IPS DF 4.7 (cell line): ENCODE results near the gene KDM4C.
A peak's percentile ranks its signal among the peaks of the same experiment; 100 is the strongest.
"Not testable (repeated sequence)": the region's sequence is repeated elsewhere in the genome, so short reads cannot be mapped to it uniquely, and the experiment has no call there.

ENCODE experiments used
- DNase-seq: peaks from one replicate; pipeline ENCODE4 v3.0.0-alpha.2; 2013; ENCODE audit warnings: low spot score; ENCODE audit errors: extremely low read depth

KDM4C gene

DNA sequence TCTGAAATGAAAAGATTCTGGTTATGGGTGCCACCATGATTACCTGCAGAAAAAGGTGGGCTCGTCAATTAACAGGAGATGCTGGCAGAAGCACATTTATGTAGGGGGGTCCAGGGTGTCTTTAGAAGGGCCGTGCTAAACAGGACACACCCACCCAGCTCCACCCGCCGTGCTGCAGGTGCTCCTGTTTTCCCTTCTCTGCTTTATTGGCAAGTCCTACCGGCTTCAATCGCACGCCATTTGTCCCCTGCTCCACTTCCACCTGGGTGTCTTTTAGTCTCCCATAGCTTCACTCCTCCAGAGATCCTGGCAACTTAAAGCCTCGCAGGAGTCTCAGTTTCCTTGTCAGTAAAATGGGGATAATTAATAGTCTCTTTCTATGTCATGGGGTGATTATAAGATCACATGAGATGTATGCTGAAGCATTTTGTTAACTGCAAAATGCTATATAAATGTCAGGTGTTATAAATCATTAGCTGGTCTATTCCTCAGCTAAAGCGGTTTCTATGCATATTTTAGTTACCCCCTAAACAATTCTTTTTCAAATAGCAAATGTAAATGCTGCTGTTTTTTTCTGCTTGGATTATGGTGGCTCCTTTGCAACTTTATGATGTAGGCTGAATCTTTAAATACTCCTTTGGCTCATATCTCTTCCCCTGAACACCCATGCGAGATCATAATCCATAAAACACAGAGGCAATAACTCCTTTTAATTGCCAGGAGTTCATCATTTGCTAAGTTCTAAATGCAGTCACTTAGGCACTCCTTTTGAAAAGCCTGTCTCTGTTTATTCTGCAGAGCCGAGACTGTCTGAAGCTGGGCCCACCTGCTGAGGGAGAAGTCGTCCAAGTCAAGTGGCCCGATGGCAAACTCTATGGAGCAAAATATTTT, 406.9 kb downstream of the KDM4C start:
- DNase-seq: no peak

DNA sequence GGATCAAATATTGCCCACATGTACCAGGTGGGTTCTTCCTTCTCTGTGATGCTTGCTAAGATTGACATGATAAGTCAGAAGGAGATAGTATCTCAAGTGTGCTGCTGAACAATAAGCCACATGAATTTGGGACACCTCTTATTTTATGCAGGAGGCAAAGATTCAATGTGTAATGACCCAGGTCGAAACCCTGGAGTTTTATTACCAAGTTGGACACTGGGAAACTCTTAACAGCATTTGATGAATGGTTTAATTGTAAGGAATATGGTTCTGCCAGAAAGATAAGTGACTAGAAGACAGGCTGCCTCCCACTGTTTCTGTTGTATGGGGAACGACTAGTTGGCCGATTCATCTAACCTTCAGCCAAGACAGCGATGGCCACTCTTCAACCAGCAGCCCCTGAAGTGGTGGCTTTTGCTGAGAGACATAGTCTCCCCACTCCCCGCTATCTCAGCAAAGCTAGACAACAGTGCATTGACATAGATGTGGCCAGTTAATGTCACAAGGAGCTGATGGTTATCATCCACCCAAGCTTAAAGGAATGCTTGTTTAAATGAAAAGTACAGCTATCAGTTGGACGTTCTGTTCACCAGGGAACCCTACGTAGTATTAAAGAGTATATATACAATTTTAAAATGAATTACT, 407.7 kb downstream of the KDM4C start:
- DNase-seq: no peak

DNA sequence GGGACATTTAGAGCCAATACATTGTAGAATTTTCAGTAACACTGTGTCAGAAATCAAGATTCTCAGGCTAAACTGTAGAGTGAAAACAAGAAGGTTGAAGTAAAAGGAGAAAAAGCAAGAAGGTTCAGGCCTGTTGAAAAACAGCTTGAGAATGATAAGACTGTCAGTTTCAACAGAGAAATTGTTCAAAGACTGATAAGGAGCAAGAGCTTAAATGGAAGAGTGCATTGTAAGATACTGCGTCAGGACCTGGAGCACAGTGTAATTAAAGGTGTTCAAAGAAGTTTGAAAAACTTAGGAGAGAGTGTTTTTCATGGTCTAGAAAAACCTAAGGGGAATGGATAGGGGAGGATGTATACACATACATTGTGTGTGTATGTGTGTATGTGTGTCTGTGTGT, 408.3 kb downstream of the KDM4C start:
- no peak for DNase-seq

DNA sequence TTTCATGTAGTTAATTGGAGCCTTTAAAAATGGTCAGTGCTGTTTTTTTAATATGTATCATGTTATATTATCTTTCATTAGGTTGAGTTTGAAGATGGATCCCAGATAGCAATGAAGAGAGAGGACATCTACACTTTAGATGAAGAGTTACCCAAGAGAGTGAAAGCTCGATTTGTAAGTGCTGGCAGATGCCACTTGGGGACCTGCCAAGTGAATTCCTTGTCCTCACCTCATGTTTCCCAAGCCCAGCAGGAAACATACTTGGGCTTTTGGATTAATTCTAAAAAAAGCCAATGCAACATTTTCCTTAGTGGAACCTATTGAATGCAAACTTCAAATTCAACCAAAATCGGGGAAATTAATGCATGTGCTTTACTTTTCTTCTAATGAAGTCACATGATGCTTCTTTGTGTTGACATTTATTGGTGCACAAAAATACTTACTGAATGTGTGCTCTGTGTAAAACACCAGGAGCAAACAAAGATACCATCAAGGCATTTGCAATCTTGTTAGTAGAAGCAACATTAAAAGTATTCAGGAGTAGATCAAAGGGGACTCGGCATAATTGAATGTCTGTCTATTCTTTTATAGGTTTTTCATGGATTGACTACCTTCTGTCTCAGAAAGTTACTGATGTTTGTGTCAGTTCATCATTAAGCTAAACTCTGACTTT, 412.1 kb downstream of the KDM4C start:
- DNase-seq: no peak

DNA sequence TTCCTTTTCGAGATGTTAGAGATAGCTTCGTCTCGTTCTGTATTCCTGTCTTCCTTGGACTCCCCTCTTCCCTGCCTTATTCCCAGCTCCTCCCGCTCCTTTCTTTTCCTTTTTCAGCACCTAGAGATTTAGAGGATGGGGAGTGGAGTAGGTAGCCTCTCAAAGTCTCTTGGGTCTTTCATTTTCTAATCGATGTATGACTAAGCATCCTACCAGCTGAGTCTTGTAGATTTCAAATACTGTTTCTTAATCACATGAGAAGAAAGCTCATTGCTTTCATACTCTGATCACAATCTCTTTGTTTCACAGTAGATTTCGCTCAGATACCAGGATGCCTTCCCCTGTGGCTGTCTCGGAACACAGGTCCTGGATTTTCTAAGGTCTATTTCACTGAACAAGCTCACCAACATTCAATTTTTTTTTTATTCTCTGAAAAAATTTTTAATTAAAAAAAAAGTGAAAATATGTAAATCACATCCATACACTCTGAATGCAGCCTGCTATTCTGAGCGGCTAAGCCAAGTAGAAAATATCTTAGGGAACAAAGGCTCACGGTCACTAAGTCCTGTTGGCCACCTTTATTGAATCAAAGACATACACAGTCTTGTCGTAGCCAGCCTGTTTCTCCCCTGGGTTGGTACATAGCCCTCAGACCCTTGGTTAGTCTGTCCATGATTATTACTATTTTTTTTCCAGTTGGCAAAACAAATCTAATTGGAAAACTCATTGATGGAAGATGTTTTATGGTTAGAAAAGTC, 413.8 kb downstream of the KDM4C start:
- no peak for DNase-seq

DNA sequence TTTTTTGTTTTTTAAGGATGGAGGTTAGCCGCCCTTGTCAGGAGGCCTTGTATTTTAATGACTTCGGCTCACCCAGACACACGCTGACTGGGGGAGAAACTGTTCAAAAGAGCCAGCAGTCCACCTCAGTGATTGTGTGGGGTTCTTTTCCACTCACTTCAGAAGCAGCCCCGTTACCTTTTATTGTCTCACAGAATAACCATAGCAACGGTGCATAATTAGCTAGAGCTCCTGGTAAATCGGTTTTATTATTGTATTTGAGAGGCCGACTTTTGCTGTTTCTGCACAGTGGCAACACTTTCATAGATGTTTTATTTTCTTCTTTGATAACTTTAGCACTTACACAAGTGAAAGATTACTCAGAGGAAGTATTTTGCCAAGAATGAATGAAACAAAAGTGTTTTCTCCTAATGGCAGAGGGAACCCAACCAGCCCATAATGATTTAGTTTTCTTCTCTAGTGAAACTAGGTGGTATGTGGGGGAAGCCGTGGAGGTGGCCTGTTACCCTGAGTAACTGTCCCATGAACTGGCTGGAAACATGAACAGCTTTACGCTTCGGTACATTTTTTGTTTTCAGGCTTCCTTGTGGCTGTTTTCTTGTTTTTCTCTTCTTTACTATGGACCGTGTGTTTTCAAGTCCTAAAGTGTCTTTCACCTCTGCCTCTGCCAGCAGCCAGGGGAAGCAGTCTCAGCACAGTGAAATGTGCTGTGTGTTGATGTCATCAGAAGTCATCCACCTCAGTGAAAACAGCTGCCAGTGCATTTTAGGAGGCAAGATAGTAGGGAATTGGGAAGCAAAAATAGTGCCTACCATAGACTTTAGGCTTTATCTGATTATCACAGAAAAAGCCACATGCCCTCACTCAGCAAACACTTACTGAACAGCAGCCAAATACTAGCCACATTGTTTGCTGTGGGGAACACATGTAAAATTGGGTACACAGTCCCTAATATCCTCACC, 414.7 kb downstream of the KDM4C start:
- no peak for DNase-seq

DNA sequence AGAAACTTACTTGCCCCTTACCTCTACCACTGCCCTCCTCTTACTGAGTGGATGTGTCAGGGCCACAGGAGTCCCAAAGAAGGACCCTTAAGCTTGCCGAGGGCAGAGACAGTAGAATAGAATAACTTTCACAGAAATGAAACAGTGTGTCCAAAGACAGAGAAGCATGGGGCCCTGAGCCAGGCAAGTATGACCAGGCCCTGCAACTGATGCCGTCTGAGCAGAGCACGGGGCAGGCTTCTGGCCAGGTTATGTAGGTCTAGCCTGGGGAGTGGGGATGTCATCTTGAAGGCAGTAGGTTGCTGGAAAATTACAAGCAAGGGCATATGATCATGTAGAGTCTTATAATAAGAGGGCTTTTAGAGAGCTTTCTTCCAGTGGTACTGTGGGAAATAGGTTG, 415.4 kb downstream of the KDM4C start:
- DNase-seq: no peak

DNA sequence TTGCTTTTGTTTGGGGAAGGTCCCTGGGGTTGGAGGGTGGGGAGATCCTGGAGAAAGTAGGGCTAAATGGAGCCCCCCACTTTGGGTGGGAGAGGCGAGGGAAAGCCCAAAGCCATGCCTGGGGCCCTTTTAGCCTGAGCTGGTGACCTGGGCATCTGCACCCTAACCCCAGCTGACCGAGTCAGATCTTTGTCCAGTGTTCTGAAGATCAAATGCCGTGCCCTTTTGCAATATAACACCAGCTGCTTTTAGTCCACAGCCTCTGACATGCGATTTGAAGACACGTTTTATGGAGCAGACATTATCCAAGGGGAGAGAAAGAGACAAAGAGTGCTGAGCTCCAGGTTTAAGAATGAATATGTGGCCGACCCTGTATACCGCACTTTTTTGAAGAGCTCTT, 416.5 kb downstream of the KDM4C start:
- DNase-seq: no peak

DNA sequence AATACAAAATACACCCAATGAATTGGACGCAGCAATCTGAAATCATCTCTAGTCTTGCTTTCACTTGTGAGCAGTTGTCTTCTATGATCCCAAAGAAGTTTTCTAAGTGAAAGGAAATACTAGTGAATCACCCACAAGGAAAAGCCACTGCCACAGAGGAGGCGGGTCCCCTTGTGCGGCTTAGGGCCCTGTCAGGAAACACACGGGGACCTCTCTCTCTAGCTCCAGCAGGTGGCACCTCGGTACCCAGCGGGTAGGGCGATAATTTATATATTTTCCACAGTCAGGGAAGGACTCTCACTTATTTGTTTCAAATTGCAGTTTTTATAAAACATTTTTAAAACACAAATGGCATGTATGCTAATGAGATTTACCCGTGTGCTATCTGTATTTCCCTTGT, 417.1 kb downstream of the KDM4C start:
- no peak for DNase-seq

DNA sequence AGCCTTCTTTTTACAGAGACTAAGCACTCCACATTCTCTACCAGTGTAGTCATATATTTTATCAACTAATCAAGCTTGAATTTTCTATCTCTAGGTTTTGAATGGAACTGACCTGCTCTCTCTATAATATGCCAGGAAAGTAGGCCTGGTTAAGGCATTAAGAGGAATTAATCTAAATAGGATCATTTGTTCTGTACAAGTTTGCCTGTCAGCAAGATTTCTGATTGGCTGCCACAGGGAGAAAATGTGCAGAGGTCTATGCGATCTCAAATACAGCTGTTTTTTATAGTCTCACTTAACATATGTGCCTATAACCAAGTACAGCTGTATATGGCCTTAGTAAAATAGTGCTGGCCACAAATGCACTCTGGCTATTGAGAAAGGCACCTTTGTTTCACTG, 418.8 kb downstream of the KDM4C start:
- DNase-seq: no peak

DNA sequence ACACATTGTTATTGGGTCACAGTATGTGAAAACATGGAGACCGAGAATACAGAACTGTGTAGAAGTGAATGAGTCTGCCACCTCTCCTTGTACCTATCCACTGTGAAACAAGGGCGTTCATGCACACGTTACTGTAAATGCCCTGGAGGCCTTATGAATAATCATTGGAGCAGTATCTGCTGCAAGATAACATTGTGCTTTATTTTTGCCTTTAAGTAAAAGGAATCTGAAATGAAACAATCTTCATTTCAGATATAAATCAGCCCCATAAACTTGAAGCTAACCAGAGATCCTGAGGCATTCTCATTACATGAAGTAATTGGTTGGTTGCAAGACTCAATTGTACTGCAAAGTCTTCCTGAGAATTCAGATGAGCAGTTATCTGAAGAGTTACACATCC, 419.6 kb downstream of the KDM4C start:
- DNase-seq: no peak

DNA sequence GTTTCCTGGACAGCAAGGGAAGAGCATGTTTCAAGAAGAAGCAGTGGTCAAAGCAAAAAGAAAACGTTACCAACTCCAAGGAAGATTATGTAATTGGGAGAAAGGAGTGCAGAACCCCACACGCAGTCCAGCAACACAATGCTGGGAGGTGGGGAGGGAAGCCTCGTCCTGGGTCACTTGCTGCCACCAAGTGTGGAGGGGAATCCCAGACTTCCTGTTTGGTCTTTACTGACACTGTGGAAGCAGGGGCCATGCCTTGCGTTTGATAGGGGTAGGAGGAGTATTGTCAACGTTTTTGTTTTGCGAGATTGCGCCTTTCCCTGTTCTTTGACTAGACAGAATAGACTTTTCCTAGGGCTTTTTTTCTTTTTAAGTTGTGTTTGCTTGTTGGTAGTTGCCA, 421.0 kb downstream of the KDM4C start:
- DNase-seq: no peak

DNA sequence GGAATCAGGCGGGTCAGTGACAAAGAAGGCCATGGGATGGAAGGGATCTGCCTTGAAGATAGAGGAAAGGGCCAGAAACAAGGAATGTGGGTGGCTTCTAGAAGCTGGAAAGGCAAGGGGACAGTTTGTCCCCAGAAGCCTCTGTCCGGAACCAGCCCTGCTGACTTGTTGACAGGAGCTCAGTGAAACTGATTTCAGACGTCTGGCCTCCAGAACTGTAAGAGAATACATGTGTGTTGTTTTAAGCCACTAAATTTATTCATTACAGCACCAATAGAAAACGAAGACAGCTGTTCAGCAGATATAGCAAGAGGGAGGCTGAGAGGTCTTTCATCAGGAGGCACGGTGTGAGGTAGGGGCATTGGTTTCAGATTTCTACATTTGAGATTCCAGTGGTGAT, 422.5 kb downstream of the KDM4C start:
- DNase-seq: no peak

DNA sequence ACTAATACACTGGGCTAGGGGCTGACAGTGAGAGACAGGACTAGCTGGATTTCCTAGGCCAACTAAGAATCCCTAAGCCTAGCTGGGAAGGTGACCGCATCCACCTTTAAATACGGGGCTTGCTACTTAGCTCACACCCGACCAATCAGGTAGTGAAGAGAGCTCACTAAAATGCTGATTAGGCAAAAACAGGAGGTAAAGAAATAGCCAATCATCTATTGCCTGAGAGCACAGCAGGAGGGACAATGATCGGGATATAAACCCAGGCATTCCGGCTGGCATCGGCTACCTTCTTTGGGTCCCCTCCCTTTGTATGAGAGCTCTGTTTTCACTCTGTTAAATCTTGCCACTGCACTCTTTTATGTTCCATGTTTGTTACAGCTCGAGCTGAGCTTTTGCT, 425.4 kb downstream of the KDM4C start:
- DNase-seq: not testable (repeated sequence)

DNA sequence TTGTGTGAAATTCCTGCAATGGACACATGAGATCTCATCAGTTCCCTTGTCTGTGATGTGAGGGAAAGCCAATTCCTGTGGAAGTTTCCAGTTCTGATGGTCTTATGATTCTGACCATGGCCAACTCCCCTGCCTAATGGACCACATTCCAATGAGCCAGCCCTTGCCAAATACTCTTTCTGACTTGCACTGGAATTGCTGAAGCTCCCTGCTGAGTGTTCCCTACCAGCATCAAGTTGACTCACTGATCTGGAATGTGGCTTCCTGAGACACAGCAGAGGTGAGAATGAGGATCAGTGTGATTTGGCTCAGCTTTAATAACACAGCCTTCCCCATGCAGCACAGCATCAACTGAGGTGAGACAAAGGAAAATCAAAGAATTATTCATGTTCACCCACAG, 427.8 kb downstream of the KDM4C start:
- DNase-seq: peak; percentile 78

DNA sequence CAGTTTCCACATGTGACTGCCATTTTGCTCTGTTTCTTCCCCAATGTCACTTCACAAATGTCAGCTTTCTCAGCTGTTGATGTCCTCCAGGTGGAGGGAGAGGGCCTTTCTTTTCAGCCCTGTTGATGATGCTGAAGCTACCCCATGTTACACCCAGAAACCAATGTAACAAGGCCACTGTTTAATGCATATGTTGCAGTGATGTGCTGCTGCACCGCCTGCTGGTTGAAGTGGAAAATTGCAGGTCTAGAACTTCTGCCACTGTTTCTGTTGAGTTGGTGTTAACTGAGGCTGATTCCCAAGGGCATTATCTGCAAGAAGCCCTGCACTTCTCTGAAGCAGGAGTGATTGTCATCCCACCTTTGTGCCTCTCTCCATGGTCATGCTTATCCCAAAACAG, 428.4 kb downstream of the KDM4C start:
- DNase-seq: no peak

DNA sequence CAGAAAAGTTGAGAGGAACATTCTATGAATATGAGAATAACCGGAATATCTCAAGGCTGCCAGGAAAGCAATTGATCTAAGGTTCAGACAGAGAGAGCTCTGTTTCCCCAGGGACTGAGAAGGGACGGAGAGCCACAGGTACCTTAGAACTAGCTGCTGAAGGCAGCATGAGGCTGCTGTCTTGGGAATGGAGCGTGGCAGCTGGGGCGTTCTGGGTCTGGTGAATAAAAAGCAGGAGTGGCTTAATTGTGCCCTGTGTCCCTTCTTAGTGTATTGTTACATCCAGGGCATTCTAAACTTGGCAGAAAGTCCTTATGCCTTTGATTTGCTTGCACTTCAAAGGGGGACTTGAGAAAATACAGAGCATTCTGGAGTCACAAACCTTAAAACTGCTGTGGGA, 434.5 kb downstream of the KDM4C start:
- DNase-seq: no peak

DNA sequence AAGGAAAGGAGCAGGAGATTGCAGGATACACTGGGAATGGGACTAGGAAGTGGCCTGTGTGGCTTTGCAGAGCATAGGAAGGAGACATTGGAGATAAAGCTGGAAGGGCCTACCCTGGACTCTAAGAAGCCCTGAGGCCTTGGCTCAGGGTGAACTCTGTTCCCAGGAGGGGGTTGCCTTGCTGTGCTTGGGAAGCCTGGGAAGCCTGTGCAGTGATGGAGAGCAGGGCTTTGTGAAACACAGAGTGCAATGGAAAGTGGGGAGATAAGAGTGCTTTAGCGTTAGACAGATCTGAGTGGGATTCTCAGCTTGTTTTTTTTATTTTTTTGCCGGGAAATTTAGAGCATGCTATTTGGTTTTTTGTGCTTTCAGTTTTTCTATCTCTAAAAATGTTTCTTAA, 437.8 kb downstream of the KDM4C start:
- no peak for DNase-seq

DNA sequence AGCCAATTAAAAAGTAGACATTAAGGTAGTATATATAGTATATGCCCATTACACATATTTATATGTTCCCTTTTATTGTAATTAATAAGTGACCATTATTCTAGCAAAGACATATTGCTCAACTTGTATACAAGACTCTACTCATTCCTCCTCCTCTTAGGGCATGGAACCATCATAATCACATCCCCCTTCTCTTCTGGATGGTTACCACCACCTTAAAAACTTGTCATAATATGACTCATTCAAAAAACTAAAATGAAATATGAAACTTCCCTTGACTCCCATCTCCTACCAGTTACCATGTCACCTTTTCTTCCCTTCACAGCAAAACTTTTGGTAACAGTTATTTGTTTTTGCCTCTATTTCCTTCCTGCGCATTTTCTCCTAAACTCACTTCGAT, 438.7 kb downstream of the KDM4C start:
- DNase-seq: no peak

DNA sequence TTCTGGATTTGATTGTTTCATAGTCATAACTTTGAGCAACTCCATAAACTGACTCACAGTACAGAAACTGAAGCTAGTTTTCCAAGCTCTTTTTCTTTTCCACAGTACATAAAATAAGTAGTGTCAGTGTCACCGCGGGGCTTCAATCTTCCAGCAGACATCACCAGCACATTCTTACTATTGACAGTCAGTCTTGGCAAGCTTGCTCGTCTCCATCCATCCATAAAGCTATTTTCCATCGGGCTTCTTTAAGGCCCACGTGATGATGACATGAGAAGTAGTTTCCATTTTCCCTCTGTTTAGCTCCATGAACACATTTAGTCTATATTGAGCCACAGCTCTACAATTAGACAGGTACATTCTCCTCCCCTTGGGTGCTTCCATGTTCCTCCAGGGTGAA, 443.4 kb downstream of the KDM4C start:
- no peak for DNase-seq

DNA sequence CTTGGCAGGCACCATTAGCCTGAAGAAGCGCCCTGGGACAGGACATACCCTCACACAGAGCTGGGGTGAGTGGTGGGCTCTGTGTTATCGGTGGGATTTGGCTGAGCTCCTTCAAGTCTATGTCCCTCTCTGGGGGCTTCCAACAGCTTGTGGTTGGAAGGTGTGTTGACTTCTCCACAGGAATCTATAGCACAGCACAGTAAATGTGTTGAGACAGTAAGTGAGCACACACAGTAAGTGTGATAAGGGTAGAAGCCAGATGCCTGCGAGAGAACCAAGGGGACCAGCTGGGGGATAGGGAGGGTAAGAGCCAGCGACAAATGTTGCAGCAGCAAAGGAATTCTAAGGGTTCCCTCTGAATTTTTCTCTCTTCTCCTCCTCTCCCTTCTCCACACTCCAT, 448.0 kb downstream of the KDM4C start:
- DNase-seq: no peak
